ACC112 (cell line): ENCODE measurements around the gene TMEM94.
A peak's percentile ranks its signal among the peaks of the same experiment; 100 is the strongest.
"Not testable (repeated sequence)": the region's sequence is repeated elsewhere in the genome, so short reads cannot be mapped to it uniquely, and the experiment has no call there.

ENCODE experiments used
- H2AFZ ChIP-seq: fragments of 200-600 bp; sonication (generic); one replicate; pipeline ENCODE4 v1.6.0; 2017; ENCODE audit warnings: antibody characterized with exemption, low read length; ENCODE audit not compliant: unreplicated experiment
- H3K27ac ChIP-seq: fragments of 200-600 bp; sonication (generic); 2 replicates; pipeline ENCODE4 v1.5.1; 2014; ENCODE audit warnings: low read depth, mild to moderate bottlenecking, antibody characterized with exemption, low read length, moderate library complexity
- H3K27me3 ChIP-seq: fragments of 200-600 bp; sonication (generic); 2 replicates; pipeline ENCODE4 v1.6.1; 2014; ENCODE audit warnings: mild to moderate bottlenecking, antibody characterized with exemption, low read length, moderate library complexity, mixed read lengths; ENCODE audit not compliant: insufficient read depth
- H3K36me3 ChIP-seq: fragments of 200-600 bp; sonication (generic); 2 replicates; pipeline ENCODE4 v1.6.1; 2016; ENCODE audit warnings: mild to moderate bottlenecking, antibody characterized with exemption, low read length, moderate library complexity, mixed read lengths; ENCODE audit not compliant: insufficient read depth
- H3K4me1 ChIP-seq: fragments of 200-600 bp; sonication (generic); one replicate; pipeline ENCODE4 v1.6.1; 2016; ENCODE audit warnings: low read length, mixed read lengths; ENCODE audit not compliant: insufficient read depth, unreplicated experiment, control insufficient read depth
- H3K4me3 ChIP-seq: fragments of 200-600 bp; sonication (generic); 2 replicates; pipeline ENCODE4 v1.5.1; 2014; ENCODE audit warnings: mild to moderate bottlenecking, low read depth, low read length
- H3K79me2 ChIP-seq: fragments of 200-600 bp; sonication (generic); one replicate; pipeline ENCODE4 v1.6.0; 2016; ENCODE audit warnings: low read length; ENCODE audit not compliant: control insufficient read depth, unreplicated experiment, insufficient read depth

The TMEM94 gene

GRCh38 chr17:75428543-75429469 is 27.6 kb upstream of the TMEM94 start:
- Histone ChIP-seq H3K79me2 (no peaks in the 10 kb centered on the region), H2AFZ (no peak overlapping the region), H3K4me1 (peaks cover 18% of the 10 kb centered on the region), H3K27ac (peak overlapping the region; percentile 64), H3K27me3 (no peaks in the 10 kb centered on the region; the same call in 1 of the 2 replicates), H3K4me3 (no peak overlapping the region), H3K36me3 (no peaks in the 10 kb centered on the region)

- Histone ChIP-seq H3K79me2 (no peaks in the 10 kb centered on the region), H3K4me1 (peaks cover 18% of the 10 kb centered on the region), H3K4me3 (peak overlapping the region; percentile 2; the same call in 1 of the 2 replicates), H3K27me3 (no peaks in the 10 kb centered on the region; the same call in 1 of the 2 replicates), H3K27ac (no peak overlapping the region), H2AFZ (peak overlapping the region; percentile 92), H3K36me3 (no peaks in the 10 kb centered on the region)
Measured at GRCh38 chr17:75430159-75430974, 26.1 kb upstream of the TMEM94 start.

GRCh38 chr17:75433218-75433783 is 23.1 kb upstream of the TMEM94 start:
- H3K27me3 ChIP-seq: no peaks in the 10 kb centered on the region; the same call in 1 of the 2 replicates
- peaks cover 17% of the 10 kb centered on the region for H3K4me1 ChIP-seq
- H3K36me3 ChIP-seq: no peaks in the 10 kb centered on the region
- no peaks in the 10 kb centered on the region for H3K79me2 ChIP-seq
- no peak overlapping the region for H3K27ac ChIP-seq
- no peak overlapping the region for H3K4me3 ChIP-seq
- no peak overlapping the region for H2AFZ ChIP-seq

GRCh38 chr17:75434433-75434832 is 22.0 kb upstream of the TMEM94 start:
- H3K27ac ChIP-seq, H3K79me2 ChIP-seq, H3K4me3 ChIP-seq, H3K27me3 ChIP-seq, H3K4me1 ChIP-seq, H3K36me3 ChIP-seq, H2AFZ ChIP-seq: not testable (repeated sequence)

GRCh38 chr17:75437404-75437803 is 19.0 kb upstream of the TMEM94 start:
- not testable (repeated sequence) for H3K79me2 ChIP-seq, H2AFZ ChIP-seq, H3K27ac ChIP-seq

GRCh38 chr17:75439287-75439686 is 17.1 kb upstream of the TMEM94 start:
- H3K4me1 ChIP-seq: peaks cover 3% of the 10 kb centered on the region
- H3K79me2 ChIP-seq: no peaks in the 10 kb centered on the region
- H3K4me3 ChIP-seq: no peak overlapping the region
- H2AFZ ChIP-seq: no peak overlapping the region
- H3K36me3 ChIP-seq: no peaks in the 10 kb centered on the region
- H3K27ac ChIP-seq: no peak overlapping the region
- H3K27me3 ChIP-seq: no peaks in the 10 kb centered on the region

More at GRCh38 chr17:75437404-75437803, 19.0 kb upstream of the TMEM94 start:
- not testable (repeated sequence) for H3K4me3 ChIP-seq, H3K27me3 ChIP-seq, H3K4me1 ChIP-seq, H3K36me3 ChIP-seq

- Histone ChIP-seq H3K4me1 (peaks cover 3% of the 10 kb centered on the region), H3K27ac (no peak overlapping the region), H2AFZ (no peak overlapping the region), H3K4me3 (no peak overlapping the region), H3K27me3 (no peaks in the 10 kb centered on the region), H3K79me2 (no peaks in the 10 kb centered on the region), H3K36me3 (no peaks in the 10 kb centered on the region)
Measured at GRCh38 chr17:75440738-75441448, 15.5 kb upstream of the TMEM94 start.

- Histone ChIP-seq H3K4me1 (peaks cover 3% of the 10 kb centered on the region), H3K27me3 (no peaks in the 10 kb centered on the region), H3K79me2 (no peaks in the 10 kb centered on the region), H3K4me3 (no peak overlapping the region), H3K27ac (no peak overlapping the region), H3K36me3 (no peaks in the 10 kb centered on the region), H2AFZ (no peak overlapping the region)
Measured at GRCh38 chr17:75442168-75443103, 14.0 kb upstream of the TMEM94 start.

- H3K27me3 ChIP-seq: no peaks in the 10 kb centered on the region
- no peaks in the 10 kb centered on the region for H3K36me3 ChIP-seq
- H3K4me3 ChIP-seq: no peak overlapping the region
- peaks cover 3% of the 10 kb centered on the region for H3K4me1 ChIP-seq
- H3K27ac ChIP-seq: no peak overlapping the region
- H2AFZ ChIP-seq: no peak overlapping the region
- no peaks in the 10 kb centered on the region for H3K79me2 ChIP-seq
Measured at GRCh38 chr17:75445296-75445695, 11.1 kb upstream of the TMEM94 start.
